SK-N-SH treated with all-trans-retinoic acid at 6 μM for 48 hours (cell line): ENCODE measurements around the gene EXOC4.

Experiments
- CSDC2 ChIP-seq: fragments of 250-450 bp; sonication (Bioruptor Pico); IDR thresholded peaks from 2 replicates; pipeline ENCODE4 v1.5.0; 2020; ENCODE audit warnings: mild to moderate bottlenecking, moderate library complexity
- PPARA ChIP-seq: fragments of 250-450 bp; sonication (Bioruptor Pico); IDR thresholded peaks from 2 replicates; pipeline ENCODE4 v1.5.0; 2020; ENCODE audit warnings: mild to moderate bottlenecking, borderline replicate concordance
- ZFP30 ChIP-seq: fragments of 450-650 bp; formaldehyde crosslinking; IDR thresholded peaks from 2 replicates; pipeline ENCODE4 v1.5.0; 2022; ENCODE audit warnings: mild to moderate bottlenecking, moderate library complexity

GRCh38 chr7:133704453-133704852 is 451.6 kb downstream of the EXOC4 start:
- TF ChIP-seq ZFP30 (CRISPR knock-in tag) = no peak
- no peak for TF ChIP-seq PPARA (CRISPR knock-in tag)
- TF ChIP-seq CSDC2 (CRISPR knock-in tag) = no peak
